GM15510 (cell line): ENCODE measurements around the gene BEAN1.

ENCODE experiments used
- POLR2A ChIP-seq: IDR thresholded peaks from 3 replicates; pipeline ENCODE4 v1.6.1; 2011; ENCODE audit warnings: borderline replicate concordance; ENCODE audit not compliant: insufficient read length; ENCODE audit errors: extremely low read depth

Gene BEAN1

DNA sequence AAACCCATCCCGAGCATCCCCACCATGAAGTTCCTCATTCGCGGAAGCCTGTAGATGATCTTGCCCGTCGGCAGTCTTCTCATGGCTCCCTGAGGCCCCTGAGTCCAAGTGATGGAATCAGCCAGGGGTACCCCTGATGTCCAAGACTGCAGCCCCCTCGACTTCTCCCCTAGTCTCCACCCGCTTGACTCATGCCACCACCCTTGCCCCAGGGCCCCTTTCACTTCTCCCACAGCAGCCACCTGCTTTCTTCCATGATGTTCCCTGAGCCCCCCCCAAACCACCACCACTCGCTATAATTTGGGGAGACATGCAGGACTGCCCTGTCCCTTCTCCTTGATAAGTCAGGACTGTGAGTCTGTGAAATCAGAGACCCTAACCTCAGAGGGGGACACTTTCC is 11.4 kb downstream of the BEAN1 start:
- TF ChIP-seq POLR2A: no peak

DNA sequence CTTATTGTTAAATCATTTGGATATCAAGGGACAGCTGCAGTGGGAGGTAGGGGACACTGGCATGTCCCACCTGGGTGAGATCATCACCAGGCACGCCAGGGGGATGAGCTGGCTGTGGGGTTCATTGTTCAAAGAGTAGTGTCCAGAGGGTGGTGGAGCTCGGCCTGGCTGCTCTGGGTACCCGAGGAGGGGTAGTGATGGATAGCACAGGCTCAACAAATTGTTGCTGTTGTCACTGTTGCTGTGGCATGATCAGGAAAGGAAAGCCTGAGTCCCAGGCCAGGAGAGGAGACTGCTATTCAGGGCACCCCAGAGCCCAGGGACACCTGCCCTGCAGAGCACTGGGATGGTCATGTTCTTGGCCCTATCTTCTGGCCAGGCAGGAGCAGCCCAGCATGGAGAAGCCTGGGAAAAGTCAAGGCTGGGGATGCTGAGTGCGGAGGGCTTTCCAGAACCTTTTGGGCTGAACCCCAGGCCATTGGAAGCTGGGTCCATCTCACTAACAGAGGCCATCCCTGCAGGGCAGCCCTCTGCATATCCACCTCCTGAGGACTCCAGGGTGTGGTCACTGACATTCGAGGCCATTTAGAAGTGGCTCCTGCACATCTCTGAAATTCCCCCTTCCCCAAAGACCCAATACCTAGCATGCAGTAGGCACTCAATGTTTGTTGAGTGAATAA is 12.1 kb downstream of the BEAN1 start:
- TF ChIP-seq POLR2A: no peak

DNA sequence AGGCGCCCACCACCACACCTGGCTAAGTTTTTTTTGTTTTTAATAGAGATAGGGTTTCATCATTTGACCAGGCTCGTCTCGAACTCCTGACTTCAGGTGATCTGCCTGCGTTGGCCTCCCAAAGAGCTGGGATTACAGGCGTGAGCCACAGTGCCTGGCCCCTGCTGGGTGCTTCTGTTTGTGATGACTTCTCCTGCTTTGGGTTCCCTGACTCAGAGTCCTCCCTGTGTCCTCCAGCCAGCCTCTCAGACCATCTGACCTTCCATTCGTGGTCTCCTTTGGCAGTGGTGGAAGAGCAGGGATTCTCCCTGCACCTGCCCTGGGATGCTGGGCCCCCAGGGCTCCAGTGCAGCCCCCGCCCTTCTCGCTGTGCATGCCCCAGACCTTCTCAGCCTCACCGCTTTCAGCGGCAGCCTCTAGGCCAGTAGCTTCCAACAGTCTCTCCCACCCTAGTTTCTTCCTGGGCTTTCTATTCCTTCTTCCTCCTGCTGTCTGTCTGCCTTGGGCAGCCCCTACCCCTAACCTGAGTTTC is 13.2 kb downstream of the BEAN1 start:
- TF ChIP-seq POLR2A: no peak

DNA sequence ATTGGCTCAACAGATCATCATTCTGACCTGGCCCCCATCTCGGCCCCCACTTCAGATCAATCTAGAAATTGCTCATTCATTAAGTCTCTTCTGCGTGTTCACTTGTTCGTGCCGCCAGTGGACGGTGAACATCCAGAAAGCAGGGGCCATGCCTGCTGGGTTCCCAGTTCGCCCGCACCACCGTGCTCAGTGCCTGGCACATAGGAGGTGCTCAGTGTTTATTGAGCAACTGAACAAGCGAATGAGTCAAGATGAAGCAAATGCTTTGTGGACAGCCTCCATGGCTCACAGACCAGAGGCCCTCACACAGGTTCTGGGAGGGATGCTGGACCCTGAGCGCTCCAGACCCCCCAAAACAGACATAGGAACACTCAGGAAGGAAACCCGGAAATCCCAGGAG is 13.9 kb downstream of the BEAN1 start:
- no peak for TF ChIP-seq POLR2A

DNA sequence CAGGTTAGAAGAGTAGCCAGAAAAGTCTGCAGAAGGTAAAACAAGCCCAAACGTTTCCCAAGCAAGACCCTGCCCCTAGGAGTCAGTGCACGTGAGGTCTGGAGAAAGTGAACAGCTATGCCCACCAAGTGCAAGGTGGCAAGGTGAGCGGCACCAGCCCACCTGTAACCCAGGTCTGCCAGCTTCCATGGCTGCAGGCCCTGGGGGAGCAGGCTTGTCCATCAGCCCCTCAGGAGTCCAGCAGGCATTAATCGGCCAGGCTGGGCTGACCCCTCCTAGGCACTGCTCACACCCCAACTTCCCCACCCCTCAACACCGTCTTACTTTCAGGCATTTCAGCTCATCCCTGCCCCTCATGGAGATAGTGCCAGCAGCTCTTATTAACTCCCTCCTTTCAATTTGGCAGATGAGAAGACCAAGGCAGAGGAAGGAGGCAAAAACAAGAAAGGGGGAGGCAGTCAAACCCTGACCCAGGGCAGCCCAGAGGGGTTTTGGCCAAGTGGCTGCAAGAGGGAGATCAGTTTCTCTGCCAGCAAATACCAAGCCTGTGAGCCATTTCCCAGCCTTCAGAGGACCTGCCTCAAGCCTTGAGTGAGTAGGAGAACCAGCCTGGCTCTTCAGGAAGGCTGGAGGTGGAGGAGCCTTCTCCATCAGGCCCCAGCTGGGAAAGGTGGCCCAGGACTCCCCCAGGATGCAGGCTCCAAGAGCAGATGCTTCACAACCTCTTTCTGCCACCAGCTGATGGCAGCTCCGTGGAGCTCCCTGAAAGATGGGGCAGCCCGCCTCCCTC is 14.7 kb downstream of the BEAN1 start:
- TF ChIP-seq POLR2A: no peak

DNA sequence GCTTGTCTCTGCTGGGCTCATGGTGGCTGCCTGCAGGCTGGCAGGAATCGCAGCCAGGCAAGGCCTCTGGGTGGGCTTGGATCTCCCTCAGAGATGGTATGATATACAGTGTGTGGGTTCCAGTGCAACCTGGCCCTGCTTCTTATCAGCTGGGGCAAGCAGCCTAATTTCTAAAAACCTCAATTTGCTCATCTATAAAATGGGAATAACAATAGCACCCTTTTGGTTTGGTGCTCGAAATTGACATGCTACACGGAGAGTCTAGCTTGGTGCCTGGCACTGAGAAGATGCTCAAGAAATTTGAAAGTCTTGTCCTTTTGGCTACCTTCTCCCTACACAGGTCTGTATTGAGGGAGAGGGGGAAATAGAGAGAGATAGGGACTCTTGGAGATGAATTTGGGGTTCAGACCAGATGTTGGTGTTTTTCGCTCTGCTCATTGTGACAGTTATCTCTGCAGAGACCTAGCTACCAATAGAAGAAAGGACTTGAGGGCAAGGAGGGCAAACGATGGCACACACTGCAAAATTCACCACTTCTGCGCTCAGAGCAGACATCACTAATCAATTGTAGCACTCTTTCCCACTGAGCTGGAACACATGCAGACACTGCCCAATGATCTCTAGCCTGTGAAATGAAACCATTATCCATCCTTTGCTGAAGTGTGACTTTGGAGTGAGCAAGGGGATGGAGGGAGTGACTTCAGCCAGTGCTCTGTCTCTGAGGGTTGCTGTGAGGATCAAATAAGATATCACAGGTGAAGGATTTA is 15.6 kb downstream of the BEAN1 start:
- no peak for TF ChIP-seq POLR2A

DNA sequence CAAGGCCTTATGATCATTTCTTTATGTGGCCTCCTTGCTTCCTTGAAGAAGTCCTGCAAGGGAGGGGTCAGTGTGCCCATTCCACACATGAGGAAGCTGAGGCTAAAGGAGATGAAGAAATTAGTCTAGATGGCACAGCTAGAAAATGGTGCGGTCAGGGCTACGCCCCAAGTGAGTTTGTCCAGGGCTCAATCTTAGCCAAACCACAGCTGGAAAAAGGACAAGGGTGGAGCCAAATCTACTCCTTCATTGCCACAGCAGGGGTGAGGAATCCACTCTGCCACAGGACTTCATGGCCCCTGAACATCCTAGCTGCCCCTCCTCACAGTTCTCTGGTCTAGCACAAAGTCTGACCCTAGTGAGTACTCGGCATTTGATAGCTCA is 16.2 kb downstream of the BEAN1 start:
- TF ChIP-seq POLR2A: no peak

DNA sequence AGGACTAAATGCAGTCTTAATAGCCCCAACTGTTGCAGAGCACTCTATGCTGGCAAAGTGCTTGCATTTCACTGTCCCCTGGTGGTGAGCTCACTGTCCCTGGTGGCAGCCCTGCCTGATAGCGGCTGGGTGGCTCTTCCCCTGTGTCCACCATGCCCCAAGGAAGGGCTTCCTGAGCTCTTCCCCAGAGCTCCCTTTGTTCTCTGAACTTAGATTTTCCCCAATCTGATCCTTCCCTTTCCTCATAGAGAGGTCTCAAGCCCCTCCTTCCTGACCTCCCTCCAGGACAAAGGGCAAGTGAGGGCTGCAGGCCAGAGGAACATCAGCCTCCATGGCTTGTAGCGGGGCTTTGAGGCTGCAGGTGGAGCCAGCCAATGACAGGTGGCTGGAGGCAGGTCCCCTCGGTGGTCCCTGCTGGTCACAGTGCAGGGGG is 17.0 kb downstream of the BEAN1 start:
- no peak for TF ChIP-seq POLR2A

DNA sequence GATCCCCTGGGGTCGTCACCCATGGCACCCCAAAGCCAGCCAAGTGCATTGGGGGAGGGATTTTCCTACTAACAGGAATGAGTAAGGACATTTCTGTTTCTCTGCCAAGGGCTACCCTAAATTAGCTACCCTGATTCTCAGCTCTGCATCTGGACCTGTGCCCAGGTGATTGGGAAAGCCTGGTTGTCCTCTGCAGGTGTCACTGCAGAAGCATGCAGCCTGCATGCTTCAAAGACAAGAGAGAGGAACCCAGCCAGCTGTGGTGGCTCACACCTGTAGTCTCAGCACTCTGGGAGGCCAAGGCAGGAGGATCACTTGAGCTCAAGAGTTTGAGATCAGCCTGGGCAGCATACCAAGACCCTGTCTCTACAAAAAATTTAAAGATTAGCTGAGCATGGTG is 19.6 kb downstream of the BEAN1 start:
- no peak for TF ChIP-seq POLR2A

DNA sequence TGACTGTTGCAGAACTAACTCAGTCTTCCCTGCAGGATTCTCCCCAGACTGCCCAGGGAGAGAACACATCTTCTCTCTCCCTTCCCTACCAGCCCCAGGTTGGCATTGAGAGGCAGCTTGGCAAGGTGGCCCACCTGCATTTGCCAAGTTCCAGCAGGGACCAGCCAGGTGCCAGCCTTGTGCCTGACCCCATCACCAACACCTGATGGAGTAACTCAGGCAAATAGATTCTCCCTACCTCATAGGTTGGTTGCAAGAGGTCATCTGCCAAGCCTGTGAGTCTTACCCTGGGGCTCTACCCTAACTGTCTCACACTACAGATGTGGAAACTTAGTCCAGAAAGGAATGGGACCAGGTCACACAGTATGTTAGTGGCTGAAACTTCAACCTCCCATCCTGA is 20.4 kb downstream of the BEAN1 start:
- TF ChIP-seq POLR2A: no peak

DNA sequence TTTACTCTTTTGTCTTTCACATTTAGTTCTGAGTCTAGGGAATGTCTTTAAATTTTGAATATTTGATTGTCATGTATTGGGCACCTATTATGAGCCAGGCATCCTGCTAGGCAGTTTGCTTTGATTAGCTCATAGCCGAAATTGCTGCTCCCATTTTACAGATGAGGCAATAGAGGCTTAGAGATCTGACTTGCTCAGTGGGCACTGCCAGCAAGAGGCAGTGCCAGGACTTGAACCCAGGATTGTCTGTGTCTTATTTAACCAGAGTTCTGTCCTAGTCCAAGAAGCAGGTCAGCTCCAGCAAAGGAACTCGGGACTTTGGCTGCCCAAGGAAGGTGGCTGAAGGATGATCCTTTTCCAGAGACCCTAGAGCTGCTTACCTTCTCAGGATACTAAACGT is 24.5 kb downstream of the BEAN1 start:
- TF ChIP-seq POLR2A: no peak

DNA sequence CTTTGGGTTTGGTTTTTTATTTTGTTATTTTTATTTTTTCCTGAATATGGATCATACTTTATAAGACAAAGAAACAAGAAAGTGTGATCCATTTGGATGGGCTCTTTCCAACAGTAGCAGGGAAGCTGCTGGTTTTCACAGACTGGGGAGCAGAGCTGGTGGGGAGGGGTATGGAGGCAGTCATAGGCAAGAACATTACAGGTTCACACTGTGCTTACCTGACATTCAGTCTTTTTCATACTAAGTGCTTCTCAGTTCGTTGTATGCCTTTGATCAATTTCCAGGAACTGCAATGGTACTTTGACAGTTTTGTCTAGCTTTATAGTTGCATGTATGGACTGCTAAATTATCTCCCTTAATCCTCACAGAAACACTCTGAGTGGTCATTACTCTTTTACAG is 27.7 kb downstream of the BEAN1 start:
- no peak for TF ChIP-seq POLR2A

DNA sequence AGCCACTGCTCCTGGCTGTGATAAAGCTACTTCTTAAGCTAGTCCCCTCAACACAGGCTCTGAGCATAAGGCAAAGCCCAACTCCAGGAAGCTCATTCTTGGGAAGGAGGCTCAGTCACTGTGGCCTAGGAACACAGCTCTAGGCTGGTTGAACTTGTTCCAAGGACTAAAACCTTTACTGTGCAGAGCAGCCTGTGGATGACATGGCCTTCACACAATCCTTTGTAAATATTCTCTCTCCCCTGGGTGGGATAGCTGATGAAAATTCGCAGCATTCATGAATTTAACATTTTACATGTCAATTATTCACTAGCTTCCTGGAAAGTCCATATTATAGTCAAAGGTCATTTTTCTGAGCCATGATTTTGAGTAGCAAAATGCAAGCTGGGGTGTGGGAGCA is 28.9 kb downstream of the BEAN1 start:
- no peak for TF ChIP-seq POLR2A

DNA sequence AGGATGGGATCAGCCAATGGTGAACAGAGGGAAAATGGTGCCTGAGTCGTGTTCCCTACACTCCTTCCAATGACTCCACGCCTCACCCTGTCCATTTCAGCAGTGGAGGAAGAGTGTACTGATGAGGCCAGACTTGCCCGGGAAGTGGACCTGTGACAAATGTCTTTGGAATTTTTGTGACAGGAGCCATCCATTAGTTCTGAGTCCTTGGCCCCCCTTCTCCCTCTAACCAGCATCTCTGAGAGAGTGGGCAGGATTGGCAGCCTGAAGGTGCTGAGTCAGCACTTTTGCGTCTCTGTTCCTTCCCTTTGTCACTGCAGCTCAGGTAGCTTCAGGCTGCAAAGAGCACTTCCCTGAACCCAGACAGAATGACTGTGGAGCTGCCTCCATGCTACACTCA is 30.8 kb downstream of the BEAN1 start:
- no peak for TF ChIP-seq POLR2A

DNA sequence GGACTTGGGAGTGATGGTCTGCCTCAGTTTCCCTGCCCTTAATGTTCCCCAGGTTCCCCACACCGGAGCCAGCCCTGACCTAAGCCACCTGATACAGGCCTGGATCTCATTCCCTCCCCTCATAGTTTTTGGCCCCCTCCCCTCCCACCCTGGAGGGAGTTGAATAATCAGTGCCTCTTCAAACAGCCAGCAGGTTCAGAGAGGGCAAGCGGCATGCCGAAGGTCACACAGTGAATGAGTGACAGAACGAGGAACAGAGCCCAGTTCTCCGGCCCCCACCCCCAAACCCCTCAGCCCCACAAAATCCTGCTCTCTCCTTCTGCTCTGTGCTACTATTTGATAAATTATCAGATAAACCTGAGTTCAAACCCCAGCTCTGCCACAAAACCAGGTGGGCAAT is 31.2 kb downstream of the BEAN1 start:
- no peak for TF ChIP-seq POLR2A
